PFSK-1 (cell line): ENCODE results near the gene ASB4.

Experiments
- FOXP2 ChIP-seq: optimal IDR thresholded peaks from 2 replicates; pipeline ENCODE3; 2011; ENCODE audit warnings: borderline replicate concordance, control low read depth, inconsistent platforms; ENCODE audit not compliant: insufficient read depth; ENCODE audit errors: extremely low read length, extremely low read depth
- POLR2AphosphoS5 ChIP-seq: IDR thresholded peaks from 2 replicates; pipeline ENCODE4 v1.6.1; 2012; ENCODE audit warnings: low read depth, mild to moderate bottlenecking, control low read depth, low read length, moderate library complexity
- REST ChIP-seq, 2 experiments: IDR thresholded peaks; 2 replicates each; pipeline versions ENCODE4 v1.6.1 to v1.8.0; 2011 to 2012; ENCODE audit warnings: low read depth in 2 of 2, low read length in 2 of 2, control low read depth in 1 of 2, inconsistent platforms in 1 of 2, mild to moderate bottlenecking in 1 of 2, moderate library complexity in 1 of 2; ENCODE audit not compliant: insufficient read depth in 1 of 2
- SIN3A ChIP-seq: IDR thresholded peaks from 2 replicates; pipeline ENCODE4 v1.6.1; 2012; ENCODE audit warnings: mild to moderate bottlenecking, low read length, moderate library complexity, borderline replicate concordance; ENCODE audit not compliant: insufficient read depth
- TAF1 ChIP-seq: IDR thresholded peaks from 2 replicates; pipeline ENCODE4 v1.6.1; 2012; ENCODE audit warnings: low read length, control low read depth, borderline replicate concordance; ENCODE audit not compliant: insufficient read depth

The ASB4 gene

GRCh38 chr7:95467912-95468607 is 17.7 kb upstream of the ASB4 start:
- no peak for TF ChIP-seq POLR2AphosphoS5
- no peak for TF ChIP-seq SIN3A
- TF ChIP-seq FOXP2 = no peak
- no peak for TF ChIP-seq TAF1
- no peak for TF ChIP-seq REST (IDR thresholded peaks at IDR 0.05; ENCODE audit: insufficient read depth in 1 of 2, low read depth in 2 of 2, low read length in 2 of 2)

GRCh38 chr7:95469187-95469586 is 16.6 kb upstream of the ASB4 start:
- TF ChIP-seq REST (IDR thresholded peaks at IDR 0.05; ENCODE audit: insufficient read depth in 1 of 2, low read depth in 2 of 2, low read length in 2 of 2) (no peak), TAF1 (no peak), FOXP2 (no peak), SIN3A (no peak), POLR2AphosphoS5 (no peak)

DNA sequence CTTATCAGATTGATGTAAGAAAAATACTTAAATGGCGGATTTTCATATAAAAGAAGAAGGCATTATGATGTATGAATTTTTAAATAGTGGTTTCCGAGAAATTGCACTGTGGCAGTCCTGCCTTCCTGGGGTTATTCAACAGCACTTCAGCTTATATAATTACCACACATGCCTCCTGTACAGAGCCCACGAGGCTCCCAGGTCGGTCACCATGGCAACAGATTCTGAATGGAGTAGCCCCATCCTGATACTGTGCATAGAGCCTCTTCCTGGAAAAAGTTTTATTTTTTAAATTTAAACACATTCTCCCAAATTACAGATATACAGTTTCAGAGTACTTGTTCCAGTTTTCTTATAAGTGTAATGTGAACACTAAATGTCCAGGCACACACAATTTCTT is 15.9 kb upstream of the ASB4 start:
- TF ChIP-seq FOXP2 (no peak), REST (IDR thresholded peaks at IDR 0.05; ENCODE audit: insufficient read depth in 1 of 2, low read depth in 2 of 2, low read length in 2 of 2) (no peak), POLR2AphosphoS5 (no peak), SIN3A (no peak), TAF1 (no peak)

- TF ChIP-seq POLR2AphosphoS5 (no peak), SIN3A (no peak), FOXP2 (no peak), REST (IDR thresholded peaks at IDR 0.05; ENCODE audit: insufficient read depth in 1 of 2, low read depth in 2 of 2, low read length in 2 of 2) (no peak), TAF1 (no peak)
Measured at GRCh38 chr7:95470452-95470851, 15.3 kb upstream of the ASB4 start.

- TF ChIP-seq POLR2AphosphoS5 = no peak
- no peak for TF ChIP-seq TAF1
- no peak for TF ChIP-seq REST (IDR thresholded peaks at IDR 0.05; ENCODE audit: insufficient read depth in 1 of 2, low read depth in 2 of 2, low read length in 2 of 2)
- TF ChIP-seq SIN3A = no peak
- no peak for TF ChIP-seq FOXP2
Measured at GRCh38 chr7:95471071-95471470, 14.7 kb upstream of the ASB4 start.
